Muscle of leg (tissue), 11 donors: ENCODE results near the gene LMF2. TPM values are rescaled to one million over a fixed set of nuclear protein-coding genes. Genes with fewer than 3 reads are reported as not detected.

Source experiments
- DNase-seq: peaks from one replicate; pipeline ENCODE4 v3.0.0; 2013
- H3K27ac ChIP-seq: one replicate; pipeline ENCODE4 v1.5.1; 2013; ENCODE audit warnings: mild to moderate bottlenecking, low read length, control low read depth
- H3K27me3 ChIP-seq: one replicate; pipeline ENCODE4 v1.6.1; 2013; ENCODE audit warnings: low read length; ENCODE audit not compliant: control insufficient read depth, insufficient read depth
- H3K36me3 ChIP-seq: one replicate; pipeline ENCODE4 v1.6.1; 2013; ENCODE audit warnings: low read length; ENCODE audit not compliant: control insufficient read depth, insufficient read depth
- H3K4me1 ChIP-seq: one replicate; pipeline ENCODE4 v1.6.1; 2013; ENCODE audit warnings: low read length; ENCODE audit not compliant: control insufficient read depth, insufficient read depth
- H3K4me3 ChIP-seq: one replicate; pipeline ENCODE4 v1.5.1; 2013; ENCODE audit warnings: low read length, control low read depth
- H3K9me3 ChIP-seq: replicated peaks from 2 replicates; pipeline ENCODE4 v1.6.1; 2013; ENCODE audit warnings: low read depth, low read length; ENCODE audit not compliant: control insufficient read depth
- WGBS: methylation state at CpG from one replicate; pipeline ENCODE4 v1.1.5; 2013; ENCODE audit warnings: missing lambda C conversion rate; ENCODE audit not compliant: insufficient coverage; 5-methylcytosine and 5-hydroxymethylcytosine counted together
- polyA plus RNA-seq, 8 donors: library from polyadenylated mRNA; unstranded; fragments of 120-200 nt; gene quantifications; one replicate each; pipeline versions ENCODE4 v1.2.1 to v1.2.3, GENCODE V29; 2013; ENCODE audit warnings: inconsistent platforms in 1 of 8, low replicate concordance in 1 of 8; ENCODE audit not compliant: insufficient read length in 8 of 8, insufficient read depth in 1 of 8
- total RNA-seq: library from RNA; stranded (reverse); fragments of 120-200 nt; gene quantifications from one replicate; pipeline ENCODE4 v1.2.4, GENCODE V29; 2013

Gene LMF2
- total and polyA plus RNA-seq, 9 donors = 27.0 to 54.1 (median 44.4) TPM

DNA sequence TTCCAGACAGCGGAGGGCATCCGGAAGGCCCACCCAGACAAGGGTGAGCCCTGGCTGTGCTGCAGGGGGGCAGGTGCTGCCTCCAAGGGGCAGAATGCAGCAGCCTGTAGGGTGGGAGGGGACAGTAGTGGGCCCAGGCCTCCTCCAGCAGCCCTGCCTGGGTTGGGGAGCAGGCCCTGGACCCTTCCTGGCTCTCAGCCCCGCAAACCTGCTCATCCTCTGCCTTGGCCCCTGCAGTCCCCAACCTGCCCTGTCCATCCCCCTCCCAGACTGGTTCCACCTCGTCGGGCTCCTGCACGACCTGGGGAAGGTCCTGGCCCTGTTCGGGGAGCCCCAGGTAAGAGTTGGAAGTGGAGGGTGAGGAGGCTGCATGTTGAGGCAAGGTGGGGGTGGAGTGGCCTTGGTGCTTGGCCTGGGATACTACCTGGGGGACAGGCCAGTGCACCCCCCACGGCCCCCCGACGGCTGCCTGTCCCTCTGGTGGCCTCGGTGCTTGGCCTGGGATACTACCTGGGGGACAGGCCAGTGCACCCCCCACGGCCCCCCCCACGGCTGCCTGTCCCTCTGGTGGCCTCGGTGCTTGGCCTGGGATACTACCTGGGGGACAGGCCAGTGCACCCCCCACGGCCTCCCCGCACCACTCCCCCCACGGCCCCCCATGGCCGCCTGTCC is 19.4 kb downstream of the LMF2 start:
- H3K4me3 ChIP-seq = no peak overlapping the region
- 73% methylated on average over 8 of the region's 18 CpGs for WGBS
- no peaks in the 10 kb centered on the region for H3K9me3 ChIP-seq
- H3K36me3 ChIP-seq = no peaks in the 10 kb centered on the region
- no peaks in the 10 kb centered on the region for H3K4me1 ChIP-seq
- H3K27ac ChIP-seq = no peak overlapping the region
- DNase-seq = no peak
- H3K27me3 ChIP-seq = peaks cover 20% of the 10 kb centered on the region

DNA sequence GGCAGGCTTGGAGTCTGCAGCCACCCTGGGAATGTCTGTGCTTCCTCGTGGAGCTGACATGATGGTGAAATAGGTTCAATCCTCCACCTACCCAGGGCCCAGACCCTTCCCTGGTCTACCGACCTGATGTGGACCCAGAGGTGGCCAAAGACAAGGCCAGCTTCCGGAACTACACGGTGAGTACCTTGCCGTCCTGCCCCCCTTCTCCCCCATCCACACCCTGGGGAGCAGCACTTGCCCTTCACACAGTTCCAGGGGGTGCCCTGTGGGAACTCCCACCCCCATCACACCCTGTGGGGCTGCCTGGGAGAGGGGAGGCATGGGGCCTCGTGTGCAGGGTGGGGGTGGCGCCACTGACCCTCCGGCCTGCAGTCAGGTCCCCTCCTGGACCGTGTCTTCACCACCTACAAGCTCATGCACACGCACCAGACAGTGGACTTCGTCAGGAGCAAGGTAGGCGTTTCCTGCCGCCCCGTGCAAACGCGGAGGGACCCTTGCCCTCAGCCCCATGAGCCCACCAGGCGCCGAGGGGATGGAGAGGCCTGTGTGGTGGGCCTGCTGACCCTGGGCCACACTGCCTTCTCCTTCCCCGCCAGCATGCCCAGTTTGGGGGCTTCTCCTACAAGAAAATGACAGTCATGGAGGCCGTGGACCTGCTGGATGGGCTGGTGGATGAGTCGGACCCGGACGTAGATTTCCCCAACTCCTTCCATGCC is 20.1 kb downstream of the LMF2 start:
- H3K4me1 ChIP-seq = peaks cover 1% of the 10 kb centered on the region
- H3K27me3 ChIP-seq = peaks cover 27% of the 10 kb centered on the region
- DNase-seq = no peak
- H3K36me3 ChIP-seq = no peaks in the 10 kb centered on the region
- WGBS = 71% methylated on average over 12 of the region's 23 CpGs
- H3K9me3 ChIP-seq = no peaks in the 10 kb centered on the region
- H3K4me3 ChIP-seq = no peak overlapping the region
- no peak overlapping the region for H3K27ac ChIP-seq

DNA sequence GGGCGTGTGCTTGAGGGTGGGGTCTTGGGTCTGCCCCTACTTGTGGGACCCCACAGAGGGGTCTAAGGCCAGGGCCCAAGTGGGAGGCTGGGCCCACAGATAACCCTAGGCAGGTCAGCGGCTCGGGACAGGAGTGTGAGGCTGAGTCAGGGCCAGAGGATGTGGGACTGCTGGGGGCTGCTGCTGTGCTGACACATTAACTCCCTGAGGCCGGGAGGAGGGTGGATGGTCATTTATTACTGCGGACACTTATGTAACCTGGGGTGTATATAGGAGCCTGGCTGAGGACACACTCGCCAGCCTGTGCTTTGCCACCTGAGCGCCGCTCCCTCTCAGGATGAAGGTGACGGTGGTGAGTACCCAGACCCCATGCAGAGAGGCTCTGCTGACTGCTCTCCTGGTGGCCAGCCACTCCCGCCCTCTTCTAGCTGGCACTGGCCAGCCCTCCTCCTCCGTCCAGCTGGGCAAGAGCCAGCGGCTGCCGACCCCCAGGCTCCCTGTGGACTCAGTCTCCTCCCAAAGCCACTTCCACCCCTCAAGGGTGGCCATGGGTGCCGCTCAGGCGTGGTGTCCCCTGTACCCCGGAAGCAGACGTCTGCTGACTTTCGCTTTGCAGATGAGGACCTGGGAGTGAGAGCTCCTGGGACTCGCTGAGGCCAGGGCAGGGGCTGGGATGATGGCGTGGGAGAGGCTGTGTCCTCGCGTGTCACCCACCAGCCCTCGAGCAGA is 20.8 kb downstream of the LMF2 start, which contains the start of gene MIOX:
TSS of gene MIOX (plus strand) at position 299 of the 729 bp plus-strand sequence. CDS start at position 338, 39 bp downstream.
- Histone ChIP-seq H3K27me3 (peaks cover 34% of the 10 kb centered on the region), H3K27ac (no peak within 1 kb of the TSS), H3K36me3 (no peaks in the 10 kb centered on the region), H3K4me1 (peaks cover 8% of the 10 kb centered on the region), H3K4me3 (no peak within 1 kb of the TSS), H3K9me3 (no peaks in the 10 kb centered on the region)
- DNase-seq = no peak
- WGBS = 55% methylated on average over 20 of the region's 23 CpGs

DNA sequence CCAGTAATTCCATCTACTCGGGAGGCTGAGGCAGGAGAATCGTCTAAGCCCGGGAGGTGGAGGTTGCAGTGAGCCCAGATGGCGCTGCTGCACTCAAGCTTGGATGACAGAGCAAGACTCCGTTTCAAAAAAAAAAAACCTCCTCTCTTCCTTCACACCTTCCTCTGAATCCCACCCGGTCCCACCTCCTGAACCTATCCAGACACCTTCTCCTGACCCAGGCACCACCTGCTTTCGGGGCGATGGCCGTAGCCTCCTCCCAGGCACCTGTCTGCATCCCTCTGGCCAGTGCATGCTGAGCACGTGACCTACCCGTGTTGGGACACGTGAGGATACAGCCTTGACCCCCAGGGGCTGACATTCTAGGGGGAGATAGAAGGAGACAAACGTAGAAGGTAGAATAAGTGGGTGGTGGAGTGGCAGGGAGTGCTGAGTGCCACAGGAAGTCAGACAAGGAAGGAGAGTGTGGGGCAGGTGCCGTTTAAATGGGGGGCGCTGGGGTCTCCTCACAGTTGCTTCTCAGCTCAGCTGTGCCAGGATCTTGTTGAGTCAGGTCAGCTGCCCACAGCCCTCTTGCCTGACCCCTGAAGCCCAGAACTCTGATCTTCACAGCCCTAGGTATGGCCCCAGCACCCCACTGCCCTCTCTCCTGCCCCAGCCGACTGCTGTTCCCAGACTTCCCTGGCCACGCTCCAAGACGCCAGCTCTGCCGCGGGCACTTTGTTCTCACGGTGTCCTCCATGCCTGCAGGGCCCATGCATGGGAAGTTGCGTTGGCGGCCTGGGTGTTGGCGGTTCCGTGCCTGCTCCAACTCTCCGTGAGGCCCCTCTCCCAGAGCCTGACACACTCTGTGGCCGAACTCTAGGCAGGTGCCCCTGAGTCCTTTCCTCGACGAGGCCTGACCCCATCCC is 22.0 kb downstream of the LMF2 start:
- Histone ChIP-seq H3K27ac (no peak overlapping the region), H3K4me3 (no peak overlapping the region), H3K36me3 (no peaks in the 10 kb centered on the region), H3K27me3 (peaks cover 44% of the 10 kb centered on the region), H3K9me3 (no peaks in the 10 kb centered on the region), H3K4me1 (peaks cover 8% of the 10 kb centered on the region)
- DNase-seq = no peak
- WGBS = 64% methylated on average over 22 of the region's 29 CpGs

DNA sequence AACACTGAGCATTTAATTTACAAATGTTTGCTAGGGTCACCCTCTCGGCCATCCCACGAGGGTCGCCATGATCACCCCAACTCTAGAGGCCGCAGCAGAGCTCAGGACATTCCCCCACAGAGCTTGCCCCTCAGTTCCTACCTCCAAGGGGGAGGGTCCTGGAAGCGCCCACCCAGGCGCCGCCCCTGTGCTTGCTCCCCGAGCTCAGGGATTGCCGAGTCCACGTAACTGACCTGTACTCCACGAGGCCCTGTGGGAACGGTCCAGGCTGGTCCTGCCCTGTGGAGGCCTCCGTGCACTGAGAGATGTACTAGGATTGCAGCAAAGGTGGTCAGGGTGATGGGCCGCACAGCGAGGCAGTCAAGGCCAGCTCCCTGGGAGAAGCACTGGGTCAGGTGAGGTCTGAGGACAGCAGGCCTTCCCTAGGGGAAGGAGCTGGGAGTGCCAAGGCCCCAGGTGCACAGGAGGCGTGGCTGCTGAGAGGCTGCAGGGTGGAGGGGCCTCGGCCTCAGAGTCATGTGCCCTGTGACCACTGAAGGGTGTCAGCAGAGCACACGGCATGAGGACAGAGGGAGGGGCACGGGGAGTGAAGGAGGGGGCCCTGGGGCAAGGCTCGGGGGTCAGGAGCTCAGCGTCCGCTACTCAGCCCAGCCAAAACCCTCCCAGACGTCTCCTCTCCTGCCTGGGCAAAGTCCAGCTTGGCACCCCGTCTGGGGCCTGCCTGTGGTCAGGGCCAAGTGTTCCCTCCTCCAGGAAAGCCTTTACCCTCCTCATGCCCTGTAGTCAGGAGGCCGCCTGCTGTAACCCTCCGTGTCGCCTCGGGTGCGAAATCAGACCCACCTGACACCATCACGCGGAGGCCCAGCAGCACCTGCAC is 23.3 kb downstream of the LMF2 start:
- Histone ChIP-seq H3K36me3 (no peaks in the 10 kb centered on the region), H3K27me3 (peaks cover 57% of the 10 kb centered on the region), H3K9me3 (no peaks in the 10 kb centered on the region), H3K4me3 (no peak overlapping the region), H3K4me1 (peaks cover 8% of the 10 kb centered on the region), H3K27ac (no peak overlapping the region)
- no peak for DNase-seq
- WGBS = 75% methylated on average over 28 of the region's 31 CpGs

- no peak overlapping the region for H3K27ac ChIP-seq
- WGBS = 72% methylated on average over 7 of the region's 8 CpGs
- no peaks in the 10 kb centered on the region for H3K9me3 ChIP-seq
- DNase-seq = no peak
- H3K36me3 ChIP-seq = no peaks in the 10 kb centered on the region
- H3K4me3 ChIP-seq = no peak overlapping the region
- peaks cover 63% of the 10 kb centered on the region for H3K27me3 ChIP-seq
- H3K4me1 ChIP-seq = peaks cover 8% of the 10 kb centered on the region
Observed at GRCh38 chr22:50483556-50483955, 23.9 kb downstream of the LMF2 start.

DNA sequence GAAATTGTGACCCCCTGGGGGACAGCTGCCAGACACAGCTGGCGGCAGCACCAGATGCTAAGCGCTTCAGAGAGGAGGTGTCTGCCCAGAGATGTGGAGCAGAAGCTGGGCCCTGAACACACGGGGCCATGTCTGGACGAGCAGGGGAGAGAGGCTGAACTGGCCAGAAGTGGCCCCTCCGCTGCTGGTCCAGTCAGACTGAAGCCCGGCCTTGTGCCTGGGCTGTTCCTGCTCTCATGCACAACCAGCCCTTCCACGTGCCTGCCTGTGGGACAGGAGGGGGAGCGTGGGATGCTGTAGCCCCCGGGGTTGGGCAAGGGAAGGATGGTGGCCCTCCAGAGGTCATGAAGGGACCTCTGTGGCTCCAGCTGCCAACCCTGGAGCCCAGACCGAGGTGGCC is 24.4 kb downstream of the LMF2 start:
- Histone ChIP-seq H3K27ac (no peak overlapping the region), H3K36me3 (no peaks in the 10 kb centered on the region)
- WGBS = 67% methylated on average over 10 of the region's 10 CpGs

GRCh38 chr22:50482107-50483074 is 25.1 kb downstream of the LMF2 start:
- no peak overlapping the region for H3K27ac ChIP-seq
- peaks cover 68% of the 10 kb centered on the region for H3K27me3 ChIP-seq
- H3K36me3 ChIP-seq = no peaks in the 10 kb centered on the region
- no peaks in the 10 kb centered on the region for H3K9me3 ChIP-seq
- peaks cover 8% of the 10 kb centered on the region for H3K4me1 ChIP-seq
- no peak for DNase-seq
- WGBS = 56% methylated on average over 34 of the region's 35 CpGs
- H3K4me3 ChIP-seq = peak overlapping the region; percentile 24

More for the DNA sequence above, 24.4 kb downstream of the LMF2 start:
- peaks cover 65% of the 10 kb centered on the region for H3K27me3 ChIP-seq
- H3K9me3 ChIP-seq = no peaks in the 10 kb centered on the region
- H3K4me3 ChIP-seq = no peak overlapping the region
- H3K4me1 ChIP-seq = peaks cover 8% of the 10 kb centered on the region
- no peak for DNase-seq
